ENCODE results near the gene ADPRM. TPM values are rescaled to one million over a fixed set of nuclear protein-coding genes. Genes with fewer than 3 reads are reported as not detected.
A peak's percentile ranks its signal among the peaks of the same experiment; 100 is the strongest.

The ADPRM gene
- total and polyA plus RNA-seq, 2 donors from 2014 or later, result 9.2 to 9.6 TPM

GRCh38 chr17:10745231-10745630 lies 47.8 kb downstream of the ADPRM start:
- FAIRE-seq (no peak), DNase-seq (no peak)
- no peak overlapping the region for H3K9ac ChIP-seq (ENCODE audit: low read length in 3 of 3)
- no peaks in the 10 kb centered on the region for H3K9me3 ChIP-seq (ENCODE audit: control insufficient read depth in 2 of 3, insufficient read depth in 1 of 3, low read length in 3 of 3)
- H3K4me1 ChIP-seq (ENCODE audit: control insufficient read depth in 2 of 3, insufficient read depth in 2 of 3, low read depth in 1 of 3, low read length in 3 of 3), result no peaks in the 10 kb centered on the region
- no peaks in the 10 kb centered on the region for H3K27me3 ChIP-seq (ENCODE audit: control insufficient read depth, insufficient read depth, low read length)
- H3K4me3 ChIP-seq (ENCODE audit: low read length in 3 of 3), result no peak overlapping the region
- TF ChIP-seq, protein P1, sequence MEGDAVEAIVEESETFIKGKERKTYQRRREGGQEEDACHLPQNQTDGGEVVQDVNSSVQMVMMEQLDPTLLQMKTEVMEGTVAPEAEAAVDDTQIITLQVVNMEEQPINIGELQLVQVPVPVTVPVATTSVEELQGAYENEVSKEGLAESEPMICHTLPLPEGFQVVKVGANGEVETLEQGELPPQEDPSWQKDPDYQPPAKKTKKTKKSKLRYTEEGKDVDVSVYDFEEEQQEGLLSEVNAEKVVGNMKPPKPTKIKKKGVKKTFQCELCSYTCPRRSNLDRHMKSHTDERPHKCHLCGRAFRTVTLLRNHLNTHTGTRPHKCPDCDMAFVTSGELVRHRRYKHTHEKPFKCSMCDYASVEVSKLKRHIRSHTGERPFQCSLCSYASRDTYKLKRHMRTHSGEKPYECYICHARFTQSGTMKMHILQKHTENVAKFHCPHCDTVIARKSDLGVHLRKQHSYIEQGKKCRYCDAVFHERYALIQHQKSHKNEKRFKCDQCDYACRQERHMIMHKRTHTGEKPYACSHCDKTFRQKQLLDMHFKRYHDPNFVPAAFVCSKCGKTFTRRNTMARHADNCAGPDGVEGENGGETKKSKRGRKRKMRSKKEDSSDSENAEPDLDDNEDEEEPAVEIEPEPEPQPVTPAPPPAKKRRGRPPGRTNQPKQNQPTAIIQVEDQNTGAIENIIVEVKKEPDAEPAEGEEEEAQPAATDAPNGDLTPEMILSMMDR (IDR thresholded peaks at IDR 0.05; ENCODE audit: borderline replicate concordance, extremely low read depth, insufficient read depth), result no peak
- no peaks in the 10 kb centered on the region for H3K36me3 ChIP-seq (ENCODE audit: control insufficient read depth in 2 of 3, insufficient read depth in 3 of 3, low read length in 3 of 3)
- intact Hi-C loops (cut with DNase I), result loop anchor here (10.0 kb wide), 1 partner anchor 90 kb away; the partner anchor contains the start of gene PIRT
- H3K27ac ChIP-seq (ENCODE audit: low read depth in 2 of 2, low read length in 2 of 2), result no peak overlapping the region

DNA sequence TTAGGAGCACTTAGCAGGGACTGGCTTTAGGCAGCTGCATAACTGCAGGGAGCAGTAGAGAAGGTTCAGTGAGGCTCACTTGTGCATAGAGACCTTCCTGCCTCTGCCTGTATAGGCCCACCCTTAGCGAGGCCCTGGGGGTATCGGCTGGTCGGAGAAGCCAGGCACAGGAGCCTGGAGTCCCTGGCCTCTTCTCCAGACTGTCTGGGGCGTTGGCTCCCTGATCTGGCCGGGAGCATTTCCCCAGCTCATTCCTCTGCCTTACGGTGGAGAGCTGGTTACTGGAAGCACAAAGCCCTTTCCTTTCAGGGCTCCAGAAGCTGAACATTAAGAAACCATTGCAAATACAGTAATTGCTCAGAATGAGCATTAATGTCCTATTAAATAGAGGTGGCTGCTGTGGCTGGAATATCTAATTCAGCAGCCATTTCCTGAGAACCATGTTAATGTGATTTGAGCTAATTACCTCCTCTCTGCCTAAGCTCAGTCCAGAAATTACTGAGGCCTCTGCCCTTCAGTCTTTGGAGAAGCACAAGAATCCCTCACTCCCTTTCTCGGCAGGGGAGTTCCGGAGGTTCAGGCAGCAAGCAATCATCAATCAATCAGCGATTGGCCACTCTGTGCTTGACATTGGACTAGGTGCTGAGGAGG lies 51.3 kb downstream of the ADPRM start:
- no peaks in the 10 kb centered on the region for H3K36me3 ChIP-seq (ENCODE audit: control insufficient read depth in 2 of 3, insufficient read depth in 3 of 3, low read length in 3 of 3)
- intact Hi-C loops (cut with DNase I), result loop anchor here (10.0 kb wide), 1 partner anchor 86 kb away; the partner anchor contains the start of gene PIRT
- H3K9ac ChIP-seq (ENCODE audit: low read length in 3 of 3), result no peak overlapping the region
- no peaks in the 10 kb centered on the region for H3K4me1 ChIP-seq (ENCODE audit: control insufficient read depth in 2 of 3, insufficient read depth in 2 of 3, low read depth in 1 of 3, low read length in 3 of 3)
- H3K9me3 ChIP-seq (ENCODE audit: control insufficient read depth in 2 of 3, insufficient read depth in 1 of 3, low read length in 3 of 3), result no peaks in the 10 kb centered on the region
- TF ChIP-seq, protein P1 (IDR thresholded peaks at IDR 0.05; ENCODE audit: borderline replicate concordance, extremely low read depth, insufficient read depth), result no peak
- DNase-seq, result peak in 2 of 5 donors; percentile 22 to 25
- no peak overlapping the region for H3K4me3 ChIP-seq (ENCODE audit: low read length in 3 of 3)
- H3K27ac ChIP-seq (ENCODE audit: low read depth in 2 of 2, low read length in 2 of 2), result no peak overlapping the region
- FAIRE-seq, result no peak
- no peaks in the 10 kb centered on the region for H3K27me3 ChIP-seq (ENCODE audit: control insufficient read depth, insufficient read depth, low read length)

GRCh38 chr17:10750210-10750609 lies 52.8 kb downstream of the ADPRM start:
- no peak overlapping the region for H3K9ac ChIP-seq (ENCODE audit: low read length in 3 of 3)
- TF ChIP-seq, protein P1 (IDR thresholded peaks at IDR 0.05; ENCODE audit: borderline replicate concordance, extremely low read depth, insufficient read depth), result no peak
- H3K4me3 ChIP-seq (ENCODE audit: low read length in 3 of 3), result no peak overlapping the region
- H3K27me3 ChIP-seq (ENCODE audit: control insufficient read depth, insufficient read depth, low read length), result no peaks in the 10 kb centered on the region
- FAIRE-seq, result no peak
- H3K9me3 ChIP-seq (ENCODE audit: control insufficient read depth in 2 of 3, insufficient read depth in 1 of 3, low read length in 3 of 3), result no peaks in the 10 kb centered on the region
- no peaks in the 10 kb centered on the region for H3K4me1 ChIP-seq (ENCODE audit: control insufficient read depth in 2 of 3, insufficient read depth in 2 of 3, low read depth in 1 of 3, low read length in 3 of 3)
- intact Hi-C loops (cut with DNase I), result no loop called here
- H3K27ac ChIP-seq (ENCODE audit: low read depth in 2 of 2, low read length in 2 of 2), result no peak overlapping the region
- H3K36me3 ChIP-seq (ENCODE audit: control insufficient read depth in 2 of 3, insufficient read depth in 3 of 3, low read length in 3 of 3), result no peaks in the 10 kb centered on the region
- no peak for DNase-seq
